ENCODE data around the gene FLII. TPM values are rescaled to one million over a fixed set of nuclear protein-coding genes. Genes with fewer than 3 reads are reported as not detected.

The FLII gene
- total RNA-seq, 1 experiment from 2014 or later: 309 TPM

DNA sequence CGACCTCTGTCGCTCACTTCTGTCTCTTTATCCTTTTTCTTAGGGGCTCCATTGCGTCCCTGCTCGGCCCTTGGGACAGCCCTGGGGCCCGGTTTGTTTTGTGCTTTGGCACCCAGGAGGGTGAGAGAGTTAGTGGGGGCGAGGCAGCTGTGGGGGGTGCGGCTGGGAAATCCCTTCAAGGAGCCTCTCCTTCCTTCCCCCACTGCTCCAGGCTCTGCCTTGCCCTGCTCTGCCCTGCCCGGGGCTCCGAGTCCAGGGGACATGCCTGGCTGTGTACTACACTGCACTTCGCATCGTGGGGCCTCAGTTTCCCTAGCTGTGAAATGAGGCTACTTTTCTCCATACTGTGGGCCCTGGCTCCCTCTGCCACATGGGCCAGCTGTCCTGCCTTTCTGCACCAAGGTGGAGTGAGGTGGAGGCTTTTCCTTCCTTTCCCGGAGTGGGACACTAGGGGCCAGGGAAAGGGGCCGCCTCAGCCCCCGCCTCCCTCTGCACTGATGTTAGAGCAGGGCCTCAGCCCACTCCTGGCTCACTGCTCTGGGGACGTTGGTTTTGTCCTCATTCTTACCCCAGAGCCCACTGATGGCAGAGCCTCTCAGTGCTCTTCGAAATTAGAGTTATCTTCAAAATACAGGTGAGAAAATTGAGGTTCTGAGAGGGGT lies 32.1 kb downstream of the FLII start:
- no peaks in the 10 kb centered on the region for H3K9me3 Mint-ChIP-seq
- DNase-seq (ENCODE audit: low spot score) (no peak), ATAC-seq (no peak)
- peak overlapping the region; percentile 89 for H3K4me3 Mint-ChIP-seq
- CTCF ChIA-PET: interaction anchor here (1.9 kb wide), 1 partner anchor 9 kb away, joined by 9 read pairs; no protein-coding TSS in a partner anchor
- no peaks in the 10 kb centered on the region for H3K27me3 Mint-ChIP-seq (ENCODE audit: low read depth)
- H3K27ac Mint-ChIP-seq: peak overlapping the region; percentile 89
- peaks cover 23% of the 10 kb centered on the region for H3K4me1 Mint-ChIP-seq
- TF ChIP-seq, protein P1, sequence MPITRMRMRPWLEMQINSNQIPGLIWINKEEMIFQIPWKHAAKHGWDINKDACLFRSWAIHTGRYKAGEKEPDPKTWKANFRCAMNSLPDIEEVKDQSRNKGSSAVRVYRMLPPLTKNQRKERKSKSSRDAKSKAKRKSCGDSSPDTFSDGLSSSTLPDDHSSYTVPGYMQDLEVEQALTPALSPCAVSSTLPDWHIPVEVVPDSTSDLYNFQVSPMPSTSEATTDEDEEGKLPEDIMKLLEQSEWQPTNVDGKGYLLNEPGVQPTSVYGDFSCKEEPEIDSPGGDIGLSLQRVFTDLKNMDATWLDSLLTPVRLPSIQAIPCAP (CRISPR knock-in tag; IDR thresholded peaks at IDR 0.05): no peak
- TF ChIP-seq MYBL2 (CRISPR knock-in tag; IDR thresholded peaks at IDR 0.05) (no peak), RELA (CRISPR knock-in tag; IDR thresholded peaks at IDR 0.05; ENCODE audit: borderline replicate concordance) (no peak), MXD4 (CRISPR knock-in tag; IDR thresholded peaks at IDR 0.05; ENCODE audit: borderline replicate concordance) (no peak), ZBTB21 (CRISPR knock-in tag; IDR thresholded peaks at IDR 0.05; ENCODE audit: borderline replicate concordance) (no peak), ZNF138 (CRISPR knock-in tag; conservative IDR thresholded peaks at IDR 0.05) (no peak), FOXK1 (CRISPR knock-in tag; IDR thresholded peaks at IDR 0.05) (no peak), ZNF396 (CRISPR knock-in tag; IDR thresholded peaks at IDR 0.05; ENCODE audit: borderline replicate concordance) (no peak)
- TF ChIP-seq, protein P2, sequence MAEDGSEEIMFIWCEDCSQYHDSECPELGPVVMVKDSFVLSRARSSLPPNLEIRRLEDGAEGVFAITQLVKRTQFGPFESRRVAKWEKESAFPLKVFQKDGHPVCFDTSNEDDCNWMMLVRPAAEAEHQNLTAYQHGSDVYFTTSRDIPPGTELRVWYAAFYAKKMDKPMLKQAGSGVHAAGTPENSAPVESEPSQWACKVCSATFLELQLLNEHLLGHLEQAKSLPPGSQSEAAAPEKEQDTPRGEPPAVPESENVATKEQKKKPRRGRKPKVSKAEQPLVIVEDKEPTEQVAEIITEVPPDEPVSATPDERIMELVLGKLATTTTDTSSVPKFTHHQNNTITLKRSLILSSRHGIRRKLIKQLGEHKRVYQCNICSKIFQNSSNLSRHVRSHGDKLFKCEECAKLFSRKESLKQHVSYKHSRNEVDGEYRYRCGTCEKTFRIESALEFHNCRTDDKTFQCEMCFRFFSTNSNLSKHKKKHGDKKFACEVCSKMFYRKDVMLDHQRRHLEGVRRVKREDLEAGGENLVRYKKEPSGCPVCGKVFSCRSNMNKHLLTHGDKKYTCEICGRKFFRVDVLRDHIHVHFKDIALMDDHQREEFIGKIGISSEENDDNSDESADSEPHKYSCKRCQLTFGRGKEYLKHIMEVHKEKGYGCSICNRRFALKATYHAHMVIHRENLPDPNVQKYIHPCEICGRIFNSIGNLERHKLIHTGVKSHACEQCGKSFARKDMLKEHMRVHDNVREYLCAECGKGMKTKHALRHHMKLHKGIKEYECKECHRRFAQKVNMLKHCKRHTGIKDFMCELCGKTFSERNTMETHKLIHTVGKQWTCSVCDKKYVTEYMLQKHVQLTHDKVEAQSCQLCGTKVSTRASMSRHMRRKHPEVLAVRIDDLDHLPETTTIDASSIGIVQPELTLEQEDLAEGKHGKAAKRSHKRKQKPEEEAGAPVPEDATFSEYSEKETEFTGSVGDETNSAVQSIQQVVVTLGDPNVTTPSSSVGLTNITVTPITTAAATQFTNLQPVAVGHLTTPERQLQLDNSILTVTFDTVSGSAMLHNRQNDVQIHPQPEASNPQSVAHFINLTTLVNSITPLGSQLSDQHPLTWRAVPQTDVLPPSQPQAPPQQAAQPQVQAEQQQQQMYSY (CRISPR knock-in tag; IDR thresholded peaks at IDR 0.05): no peak
- TF ChIP-seq, protein P3, sequence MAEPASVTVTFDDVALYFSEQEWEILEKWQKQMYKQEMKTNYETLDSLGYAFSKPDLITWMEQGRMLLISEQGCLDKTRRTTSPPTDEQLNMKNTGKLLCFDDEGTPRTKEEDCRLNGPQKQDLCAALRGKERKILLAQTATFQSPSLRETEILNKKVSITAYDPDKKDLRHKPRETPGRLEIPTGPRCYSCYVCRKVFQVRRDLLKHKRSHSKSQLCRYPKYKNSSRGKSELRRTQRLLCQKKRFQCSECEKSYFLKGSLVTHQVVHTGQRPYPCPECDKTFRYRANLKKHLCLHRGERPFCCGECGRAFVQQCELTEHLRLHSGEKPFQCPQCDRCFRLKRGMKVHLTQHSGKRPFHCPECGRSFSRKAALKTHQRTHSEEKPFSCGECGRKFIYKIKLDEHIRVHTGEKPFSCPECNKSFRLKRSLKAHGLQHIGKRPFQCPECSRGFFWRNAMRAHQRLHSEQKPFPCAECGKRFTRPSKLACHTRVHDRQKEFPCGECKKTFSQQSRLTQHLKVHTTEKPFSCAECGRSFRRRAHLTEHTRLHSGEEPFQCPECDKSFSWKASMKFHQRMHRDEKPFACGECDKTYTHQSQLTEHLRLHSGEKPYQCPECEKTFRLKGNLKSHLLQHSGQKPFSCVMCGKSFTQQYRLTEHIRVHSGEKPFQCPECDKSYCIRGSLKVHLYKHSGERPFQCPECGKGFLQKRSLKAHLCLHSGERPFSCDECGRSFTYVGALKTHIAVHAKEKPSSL (CRISPR knock-in tag; conservative IDR thresholded peaks at IDR 0.05): no peak
- TF ChIP-seq, protein P4, sequence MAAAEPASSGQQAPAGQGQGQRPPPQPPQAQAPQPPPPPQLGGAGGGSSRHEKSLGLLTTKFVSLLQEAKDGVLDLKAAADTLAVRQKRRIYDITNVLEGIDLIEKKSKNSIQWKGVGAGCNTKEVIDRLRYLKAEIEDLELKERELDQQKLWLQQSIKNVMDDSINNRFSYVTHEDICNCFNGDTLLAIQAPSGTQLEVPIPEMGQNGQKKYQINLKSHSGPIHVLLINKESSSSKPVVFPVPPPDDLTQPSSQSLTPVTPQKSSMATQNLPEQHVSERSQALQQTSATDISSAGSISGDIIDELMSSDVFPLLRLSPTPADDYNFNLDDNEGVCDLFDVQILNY (CRISPR knock-in tag; IDR thresholded peaks at IDR 0.05): no peak
- TF ChIP-seq, protein P5, sequence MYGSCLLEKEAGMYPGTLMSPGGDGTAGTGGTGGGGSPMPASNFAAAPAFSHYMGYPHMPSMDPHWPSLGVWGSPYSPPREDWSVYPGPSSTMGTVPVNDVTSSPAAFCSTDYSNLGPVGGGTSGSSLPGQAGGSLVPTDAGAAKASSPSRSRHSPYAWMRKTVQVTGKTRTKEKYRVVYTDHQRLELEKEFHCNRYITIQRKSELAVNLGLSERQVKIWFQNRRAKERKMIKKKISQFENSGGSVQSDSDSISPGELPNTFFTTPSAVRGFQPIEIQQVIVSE (CRISPR knock-in tag; IDR thresholded peaks at IDR 0.05; ENCODE audit: borderline replicate concordance): no peak
- POLR2A ChIA-PET: interaction anchor here (0.8 kb wide), 1 partner anchor 21 kb away, joined by 4 read pairs; no protein-coding TSS in a partner anchor
- no peaks in the 10 kb centered on the region for H3K36me3 Mint-ChIP-seq

DNA sequence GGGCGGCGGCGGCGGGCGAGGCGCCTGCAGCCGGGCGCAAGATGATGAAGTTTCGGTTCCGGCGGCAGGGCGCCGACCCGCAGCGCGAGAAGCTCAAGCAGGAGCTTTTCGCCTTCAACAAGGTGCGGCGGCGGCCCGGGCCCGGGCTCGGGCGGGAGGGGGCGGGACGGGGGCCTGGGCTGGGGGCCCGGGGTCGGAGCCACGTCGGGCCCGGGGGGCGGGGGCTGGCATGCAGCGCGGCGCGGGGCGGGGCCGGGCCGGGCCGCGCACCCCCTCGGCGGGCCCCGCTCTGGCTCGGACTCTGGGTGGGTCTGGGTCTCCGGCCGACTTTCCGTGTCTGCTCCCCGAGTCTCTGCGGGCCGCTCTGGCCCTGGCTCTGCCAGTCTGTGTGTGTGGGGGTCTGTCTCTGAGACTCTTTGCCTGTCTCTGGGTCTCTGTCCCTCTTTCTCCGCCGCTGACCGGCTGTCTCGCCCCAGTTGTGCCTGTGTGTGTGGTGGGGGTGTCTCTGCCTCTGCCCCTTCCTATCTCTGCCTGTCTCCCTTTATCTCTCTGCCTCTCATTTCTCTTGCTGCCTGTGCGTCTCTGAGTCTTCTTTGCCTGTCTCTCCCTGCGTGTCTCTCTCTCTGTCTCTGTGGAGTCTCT lies 32.8 kb downstream of the FLII start:
- H3K27me3 Mint-ChIP-seq (ENCODE audit: low read depth): no peaks in the 10 kb centered on the region
- H3K9me3 Mint-ChIP-seq: no peaks in the 10 kb centered on the region
- peak overlapping the region; percentile 89 for H3K27ac Mint-ChIP-seq
- ATAC-seq (peak; percentile 0), DNase-seq (ENCODE audit: low spot score) (peak; percentile 60)
- TF ChIP-seq KAT7 (CRISPR knock-in tag; IDR thresholded peaks at IDR 0.05; ENCODE audit: borderline replicate concordance): 0 out of 2 replicates have a peak, but pooled peaks have one; percentile 56
- TF ChIP-seq GABPB1 (CRISPR knock-in tag; IDR thresholded peaks at IDR 0.05): no peak
- TF ChIP-seq NFE2L1 (CRISPR knock-in tag; IDR thresholded peaks at IDR 0.05): 0 out of 2 replicates have a peak, but pooled peaks have one; percentile 70
- no peak for TF ChIP-seq NR2C2 (CRISPR knock-in tag; IDR thresholded peaks at IDR 0.05)
- TF ChIP-seq FOXP1 (CRISPR knock-in tag; IDR thresholded peaks at IDR 0.05; ENCODE audit: borderline replicate concordance): 0 out of 2 replicates have a peak, but pooled peaks have one; percentile 23
- no peak for TF ChIP-seq JAZF1 (CRISPR knock-in tag; IDR thresholded peaks at IDR 0.05)
- TF ChIP-seq ETV6 (CRISPR knock-in tag; IDR thresholded peaks at IDR 0.05): no peak
- ChIA-PET POLR2A (interaction anchor here (1.9 kb wide), 1 partner anchor 22 kb away, joined by 17 read pairs; no protein-coding TSS in a partner anchor), CTCF (interaction anchor here (1.8 to 1.9 kb wide), 2 partner anchors 8 to 85 kb away, joined by 8 to 9 read pairs; no protein-coding TSS in a partner anchor)
- no peaks in the 10 kb centered on the region for H3K36me3 Mint-ChIP-seq
- H3K4me3 Mint-ChIP-seq: peak overlapping the region; percentile 89
- H3K4me1 Mint-ChIP-seq: peaks cover 23% of the 10 kb centered on the region

Data from WTC11 (cell line).